ENCODE results near the gene KCNJ10. TPM values are rescaled to one million over a fixed set of nuclear protein-coding genes. Genes with fewer than 3 reads are reported as not detected.

The KCNJ10 gene
- total and polyA plus RNA-seq, 7 experiments from 2014 or later = 0.29 to 0.32 TPM; not detected in 5

DNA sequence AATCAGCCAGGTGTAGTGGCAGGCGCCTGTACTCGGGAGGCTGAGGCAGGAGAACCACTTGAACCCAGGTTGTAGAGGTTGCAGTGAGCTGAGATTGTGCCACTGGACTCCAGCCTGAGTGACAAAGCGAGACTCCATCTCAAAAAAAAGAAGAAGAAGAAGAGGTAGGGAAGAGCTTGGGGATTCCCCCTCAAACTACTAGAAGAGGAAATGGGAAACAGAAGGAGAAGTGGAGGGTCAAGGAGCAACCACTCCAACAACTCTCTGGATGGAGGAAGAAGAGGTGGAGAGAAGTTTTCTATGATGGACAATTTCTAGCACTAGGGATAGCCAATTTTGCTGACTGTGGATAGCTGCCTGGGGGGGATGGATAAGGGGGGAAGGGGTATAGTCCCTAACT, 101.1 kb downstream of the KCNJ10 start:
- H3K36me3 Mint-ChIP-seq = no peaks in the 10 kb centered on the region
- H3K27ac Mint-ChIP-seq = peak overlapping the region in 1 of 9 donors; percentile 33
- ChIA-PET POLR2A (no interaction called here), CTCF (interaction anchor here (0.7 kb wide), 2 partner anchors 36 to 37 kb away, joined by 3 read pairs; no protein-coding TSS in a partner anchor)
- H3K27me3 Mint-ChIP-seq = peaks cover 9 to 46% (median 31%) of the 10 kb centered on the region in 5 donors
- no peaks in the 10 kb centered on the region for H3K4me1 ChIP-seq (ENCODE audit: control insufficient read depth in 2 of 2, insufficient read depth in 2 of 2, low read length in 2 of 2)
- H3K27me3 ChIP-seq (ENCODE audit: control insufficient read depth in 2 of 2, insufficient read depth in 2 of 2, low read length in 2 of 2) = no peaks in the 10 kb centered on the region
- no peaks in the 10 kb centered on the region for H3K9me3 ChIP-seq (ENCODE audit: control insufficient read depth in 2 of 3, low read length in 3 of 3)
- ATAC-seq = no peak
- H3K4me3 ChIP-seq (ENCODE audit: low read length) = no peak overlapping the region
- H3K4me1 Mint-ChIP-seq = peaks cover 0 to 3% (median 0%) of the 10 kb centered on the region in 7 donors
- no peak overlapping the region for H3K27ac ChIP-seq (ENCODE audit: low read depth, low read length)
- no peaks in the 10 kb centered on the region for H3K9me3 Mint-ChIP-seq
- intact Hi-C loops (cut with micrococcal nuclease) = no loop called here
- H3K36me3 ChIP-seq (ENCODE audit: control insufficient read depth in 2 of 3, insufficient read depth in 3 of 3, low read length in 3 of 3) = no peaks in the 10 kb centered on the region
- no peak overlapping the region for H3K4me3 Mint-ChIP-seq
- DNase-seq = no peak

GRCh38 chr1:159965263-159965662, 104.7 kb downstream of the KCNJ10 start:
- H3K36me3 Mint-ChIP-seq = no peaks in the 10 kb centered on the region
- intact Hi-C loops (cut with micrococcal nuclease) = no loop called here
- ATAC-seq = no peak
- Histone ChIP-seq H3K27me3 (ENCODE audit: control insufficient read depth in 2 of 2, insufficient read depth in 2 of 2, low read length in 2 of 2) (no peaks in the 10 kb centered on the region), H3K9me3 (ENCODE audit: control insufficient read depth in 2 of 3, low read length in 3 of 3) (no peaks in the 10 kb centered on the region), H3K36me3 (ENCODE audit: control insufficient read depth in 2 of 3, insufficient read depth in 3 of 3, low read length in 3 of 3) (no peaks in the 10 kb centered on the region), H3K27ac (ENCODE audit: low read depth, low read length) (no peak overlapping the region), H3K4me3 (ENCODE audit: low read length) (no peak overlapping the region), H3K4me1 (ENCODE audit: control insufficient read depth in 2 of 2, insufficient read depth in 2 of 2, low read length in 2 of 2) (no peaks in the 10 kb centered on the region)
- POLR2A ChIA-PET = no interaction called here
- H3K9me3 Mint-ChIP-seq = peaks cover 0 to 1% (median 0%) of the 10 kb centered on the region in 11 donors
- DNase-seq = no peak
- peaks cover 9 to 51% (median 23%) of the 10 kb centered on the region in 5 donors for H3K27me3 Mint-ChIP-seq
- no peak overlapping the region for H3K27ac Mint-ChIP-seq
- CTCF ChIA-PET = no interaction called here
- H3K4me1 Mint-ChIP-seq = peaks cover 0 to 2% (median 0%) of the 10 kb centered on the region in 7 donors
- H3K4me3 Mint-ChIP-seq = no peak overlapping the region

DNA sequence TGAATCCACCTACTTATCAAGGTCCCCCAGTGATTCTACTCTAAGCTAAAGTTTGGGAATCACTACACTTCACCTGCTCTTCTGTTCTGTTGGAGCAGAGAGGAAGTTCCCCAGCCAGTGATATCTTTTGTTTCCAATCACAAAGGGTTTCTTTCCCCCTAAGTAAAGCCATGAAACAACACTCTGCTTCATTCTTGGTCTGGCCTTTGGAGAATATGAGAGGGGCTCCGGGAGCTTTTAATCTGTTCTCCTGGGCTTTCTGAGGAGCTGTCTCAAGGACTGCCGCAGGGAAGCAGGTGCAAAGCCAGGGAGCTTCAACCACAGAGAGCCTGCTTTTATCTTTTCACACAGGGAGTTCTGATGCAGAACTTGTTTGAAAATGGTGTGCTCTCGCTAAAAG, 105.8 kb downstream of the KCNJ10 start:
- Histone ChIP-seq H3K27ac (ENCODE audit: low read depth, low read length) (no peak overlapping the region), H3K27me3 (ENCODE audit: control insufficient read depth in 2 of 2, insufficient read depth in 2 of 2, low read length in 2 of 2) (no peaks in the 10 kb centered on the region), H3K36me3 (ENCODE audit: control insufficient read depth in 2 of 3, insufficient read depth in 3 of 3, low read length in 3 of 3) (no peaks in the 10 kb centered on the region), H3K9me3 (ENCODE audit: control insufficient read depth in 2 of 3, low read length in 3 of 3) (no peaks in the 10 kb centered on the region), H3K4me1 (ENCODE audit: control insufficient read depth in 2 of 2, insufficient read depth in 2 of 2, low read length in 2 of 2) (no peaks in the 10 kb centered on the region), H3K4me3 (ENCODE audit: low read length) (no peak overlapping the region)
- DNase-seq = no peak
- no peak for ATAC-seq
- Mint-ChIP-seq H3K27me3 (peaks cover 9 to 53% (median 30%) of the 10 kb centered on the region in 5 donors), H3K4me1 (peaks cover 0 to 2% (median 0%) of the 10 kb centered on the region in 7 donors), H3K9me3 (peaks cover 0 to 1% (median 0%) of the 10 kb centered on the region in 11 donors), H3K36me3 (no peaks in the 10 kb centered on the region), H3K4me3 (no peak overlapping the region), H3K27ac (no peak overlapping the region)
- intact Hi-C loops (cut with micrococcal nuclease) = no loop called here
- POLR2A ChIA-PET = no interaction called here
- CTCF ChIA-PET = no interaction called here

GRCh38 chr1:159962176-159962575, 107.8 kb downstream of the KCNJ10 start:
- Histone ChIP-seq H3K4me3 (ENCODE audit: low read length) (no peak overlapping the region), H3K9me3 (ENCODE audit: control insufficient read depth in 2 of 3, low read length in 3 of 3) (no peaks in the 10 kb centered on the region), H3K27ac (ENCODE audit: low read depth, low read length) (no peak overlapping the region), H3K4me1 (ENCODE audit: control insufficient read depth in 2 of 2, insufficient read depth in 2 of 2, low read length in 2 of 2) (no peaks in the 10 kb centered on the region), H3K27me3 (ENCODE audit: control insufficient read depth in 2 of 2, insufficient read depth in 2 of 2, low read length in 2 of 2) (no peaks in the 10 kb centered on the region), H3K36me3 (ENCODE audit: control insufficient read depth in 2 of 3, insufficient read depth in 3 of 3, low read length in 3 of 3) (no peaks in the 10 kb centered on the region)
- DNase-seq = no peak
- Mint-ChIP-seq H3K27me3 (peaks cover 9 to 35% (median 18%) of the 10 kb centered on the region in 5 donors), H3K4me3 (no peak overlapping the region), H3K4me1 (no peaks in the 10 kb centered on the region), H3K27ac (no peak overlapping the region), H3K9me3 (peaks cover 0 to 1% (median 0%) of the 10 kb centered on the region in 11 donors), H3K36me3 (no peaks in the 10 kb centered on the region)
- CTCF ChIA-PET = no interaction called here
- intact Hi-C loops (cut with micrococcal nuclease) = no loop called here
- ATAC-seq = no peak
- POLR2A ChIA-PET = no interaction called here

GRCh38 chr1:159961636-159962035, 108.3 kb downstream of the KCNJ10 start:
- no peaks in the 10 kb centered on the region for H3K4me1 ChIP-seq (ENCODE audit: control insufficient read depth in 2 of 2, insufficient read depth in 2 of 2, low read length in 2 of 2)
- no peak overlapping the region for H3K27ac ChIP-seq (ENCODE audit: low read depth, low read length)
- DNase-seq (no peak), ATAC-seq (no peak)
- Mint-ChIP-seq H3K4me3 (no peak overlapping the region), H3K27me3 (peaks cover 6 to 31% (median 12%) of the 10 kb centered on the region in 5 donors), H3K9me3 (peaks cover 0 to 1% (median 0%) of the 10 kb centered on the region in 11 donors), H3K4me1 (no peaks in the 10 kb centered on the region), H3K27ac (no peak overlapping the region), H3K36me3 (no peaks in the 10 kb centered on the region)
- ChIA-PET CTCF (no interaction called here), POLR2A (no interaction called here)
- no peaks in the 10 kb centered on the region for H3K27me3 ChIP-seq (ENCODE audit: control insufficient read depth in 2 of 2, insufficient read depth in 2 of 2, low read length in 2 of 2)
- intact Hi-C loops (cut with micrococcal nuclease) = no loop called here
- no peak overlapping the region for H3K4me3 ChIP-seq (ENCODE audit: low read length)
- no peaks in the 10 kb centered on the region for H3K36me3 ChIP-seq (ENCODE audit: control insufficient read depth in 2 of 3, insufficient read depth in 3 of 3, low read length in 3 of 3)
- H3K9me3 ChIP-seq (ENCODE audit: control insufficient read depth in 2 of 3, low read length in 3 of 3) = no peaks in the 10 kb centered on the region

GRCh38 chr1:159960721-159961381, 109.1 kb downstream of the KCNJ10 start:
- CTCF ChIA-PET = no interaction called here
- POLR2A ChIA-PET = no interaction called here

DNA sequence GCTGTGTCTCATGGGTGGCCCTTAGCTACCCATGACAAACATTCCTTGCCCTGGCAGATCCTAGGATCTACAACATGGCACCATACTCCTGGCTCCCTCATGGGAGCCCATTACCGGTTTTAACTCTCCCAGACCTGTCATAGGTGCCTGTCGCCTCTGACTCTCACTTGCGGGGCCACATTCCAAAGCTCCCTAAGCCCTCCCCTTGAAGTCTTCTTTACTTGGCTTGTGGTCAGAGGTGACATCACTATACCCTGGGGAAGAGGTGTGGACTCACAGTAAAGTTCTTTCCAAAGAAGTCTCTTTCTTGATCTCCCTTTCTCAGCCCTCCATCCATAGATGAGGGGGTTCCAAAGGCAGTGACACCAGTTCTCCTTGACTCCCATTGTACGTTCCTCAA, 110.5 kb downstream of the KCNJ10 start:
- Histone ChIP-seq H3K4me1 (ENCODE audit: control insufficient read depth in 2 of 2, insufficient read depth in 2 of 2, low read length in 2 of 2) (no peaks in the 10 kb centered on the region), H3K36me3 (ENCODE audit: control insufficient read depth in 2 of 3, insufficient read depth in 3 of 3, low read length in 3 of 3) (no peaks in the 10 kb centered on the region), H3K9me3 (ENCODE audit: control insufficient read depth in 2 of 3, low read length in 3 of 3) (no peaks in the 10 kb centered on the region), H3K27me3 (ENCODE audit: control insufficient read depth in 2 of 2, insufficient read depth in 2 of 2, low read length in 2 of 2) (no peaks in the 10 kb centered on the region), H3K27ac (ENCODE audit: low read depth, low read length) (no peak overlapping the region), H3K4me3 (ENCODE audit: low read length) (no peak overlapping the region)
- ChIA-PET POLR2A (no interaction called here), CTCF (no interaction called here)
- Mint-ChIP-seq H3K9me3 (peaks cover 0 to 1% (median 0%) of the 10 kb centered on the region in 11 donors), H3K4me3 (no peak overlapping the region), H3K27ac (peak overlapping the region in 1 of 9 donors; percentile 45), H3K36me3 (no peaks in the 10 kb centered on the region), H3K4me1 (no peaks in the 10 kb centered on the region), H3K27me3 (peaks cover 5 to 23% (median 10%) of the 10 kb centered on the region in 5 donors)
- DNase-seq (no peak), ATAC-seq (no peak)
- intact Hi-C loops (cut with micrococcal nuclease) = no loop called here

More at GRCh38 chr1:159960721-159961381, 109.1 kb downstream of the KCNJ10 start:
- Histone ChIP-seq H3K4me3 (ENCODE audit: low read length) (no peak overlapping the region), H3K36me3 (ENCODE audit: control insufficient read depth in 2 of 3, insufficient read depth in 3 of 3, low read length in 3 of 3) (no peaks in the 10 kb centered on the region), H3K27ac (ENCODE audit: low read depth, low read length) (no peak overlapping the region), H3K9me3 (ENCODE audit: control insufficient read depth in 2 of 3, low read length in 3 of 3) (no peaks in the 10 kb centered on the region), H3K27me3 (ENCODE audit: control insufficient read depth in 2 of 2, insufficient read depth in 2 of 2, low read length in 2 of 2) (no peaks in the 10 kb centered on the region), H3K4me1 (ENCODE audit: control insufficient read depth in 2 of 2, insufficient read depth in 2 of 2, low read length in 2 of 2) (no peaks in the 10 kb centered on the region)
- Mint-ChIP-seq H3K36me3 (no peaks in the 10 kb centered on the region), H3K4me1 (no peaks in the 10 kb centered on the region), H3K4me3 (no peak overlapping the region), H3K9me3 (peaks cover 0 to 1% (median 0%) of the 10 kb centered on the region in 11 donors), H3K27ac (no peak overlapping the region), H3K27me3 (peaks cover 6 to 24% (median 14%) of the 10 kb centered on the region in 5 donors)
- DNase-seq (no peak), ATAC-seq (no peak)
- intact Hi-C loops (cut with micrococcal nuclease) = no loop called here
